Esophagus squamous epithelium (tissue), 4 donors: Measurements from ENCODE around the gene MDFI.

ENCODE experiments used
- CTCF ChIP-seq, 6 experiments: fragments of 450-650 bp in 4 of 6; fragments of 200-600 bp in 2 of 6; sonication (generic) in 2 of 6; IDR thresholded peaks; one replicate each; pipeline ENCODE4 v1.5.1; 2016 to 2019; ENCODE audit warnings: antibody characterized with exemption in 6 of 6, mild to moderate bottlenecking in 4 of 6, moderate library complexity in 4 of 6
- POLR2A ChIP-seq, 4 donors: fragments of 450-650 bp; IDR thresholded peaks; one replicate each; pipeline ENCODE4 v1.6.1; 2017; ENCODE audit warnings: antibody characterized with exemption in 4 of 4, mild to moderate bottlenecking in 4 of 4, moderate library complexity in 3 of 4

GRCh38 chr6:41626917-41627316, 11.4 kb upstream of the MDFI start:
- no peak for TF ChIP-seq CTCF (IDR thresholded peaks at IDR 0.05)
- no peak for TF ChIP-seq POLR2A (IDR thresholded peaks at IDR 0.05)
